Islet of Langerhans (tissue), 1 donor: ENCODE measurements around the gene PHF13.
"Not testable (repeated sequence)": the region's sequence is repeated elsewhere in the genome, so short reads cannot be mapped to it uniquely, and the experiment has no call there.

ENCODE experiments used
- FAIRE-seq: peaks from one replicate; lab custom pipeline; 2011; peaks lifted over from hg19 to GRCh38; lab: Jason Lieb, UNC

PHF13 gene

GRCh38 chr1:6587261-6588005 lies 26.1 kb upstream of the PHF13 start:
- no peak for FAIRE-seq

- no peak for FAIRE-seq
Observed at GRCh38 chr1:6588128-6588892, 25.2 kb upstream of the PHF13 start.

- FAIRE-seq, result no peak
Observed at GRCh38 chr1:6588893-6589520, 24.5 kb upstream of the PHF13 start.

GRCh38 chr1:6590046-6590445 lies 23.5 kb upstream of the PHF13 start:
- no peak for FAIRE-seq

GRCh38 chr1:6591222-6591621 lies 22.3 kb upstream of the PHF13 start:
- no peak for FAIRE-seq

GRCh38 chr1:6591644-6592043 lies 21.9 kb upstream of the PHF13 start:
- FAIRE-seq, result no peak

- no peak for FAIRE-seq
Observed at GRCh38 chr1:6592441-6592840, 21.1 kb upstream of the PHF13 start.

- no peak for FAIRE-seq
Observed at GRCh38 chr1:6592865-6593593, 20.5 kb upstream of the PHF13 start.

DNA sequence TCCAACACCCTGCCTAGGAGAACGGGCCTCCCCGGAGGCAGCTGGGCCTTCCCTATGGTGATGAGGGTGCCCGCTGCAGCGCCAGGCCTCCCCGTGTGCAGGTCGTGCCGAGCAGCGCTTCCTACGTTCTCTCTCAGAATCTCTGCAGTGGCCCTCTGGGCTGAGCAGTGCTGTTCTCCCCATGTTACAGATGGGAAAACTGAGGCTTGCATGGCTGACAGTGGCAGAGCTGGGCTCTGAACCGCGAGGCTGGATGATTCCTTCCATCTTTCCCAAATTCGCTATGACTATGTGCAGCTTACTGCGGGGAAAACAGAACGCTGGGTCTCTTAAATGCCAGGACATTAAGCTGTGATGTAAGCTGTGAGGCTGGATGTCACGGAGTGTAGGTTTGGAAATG lies 19.7 kb upstream of the PHF13 start:
- no peak for FAIRE-seq

DNA sequence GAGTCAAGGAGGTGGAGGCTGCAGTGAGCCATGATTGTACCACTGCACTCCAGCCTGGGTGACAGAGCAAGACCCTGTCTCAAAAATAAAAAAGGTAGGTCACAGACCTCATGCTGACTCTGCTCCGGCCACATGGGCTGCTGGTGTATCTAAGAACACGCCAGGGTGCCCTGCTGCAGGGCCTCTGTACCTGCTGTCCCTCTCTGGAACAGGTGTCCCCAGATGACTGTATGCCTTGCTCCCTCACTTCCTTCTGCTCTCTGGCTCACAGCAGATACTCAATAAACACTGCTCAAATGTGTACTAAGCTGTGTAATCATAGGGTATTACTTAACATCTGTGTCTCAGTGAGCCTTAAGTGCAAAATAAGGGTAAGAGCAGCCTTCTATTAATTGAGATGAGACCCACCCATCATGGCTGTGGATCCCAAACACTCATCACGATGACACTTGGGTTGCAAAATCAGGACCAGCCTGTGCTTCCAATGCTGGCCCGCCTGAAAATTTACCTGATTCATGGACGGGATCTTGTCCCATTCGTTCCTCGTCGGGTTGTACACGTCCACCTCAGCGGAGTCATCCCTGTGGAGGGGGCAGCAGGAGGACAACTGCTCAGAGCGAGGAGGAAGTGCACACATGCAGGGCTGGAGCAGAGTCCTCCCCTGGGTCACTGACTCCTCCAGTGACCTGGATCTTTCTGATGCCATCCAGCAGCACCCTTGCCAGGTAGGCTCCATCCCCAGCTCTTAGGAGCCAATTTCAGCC lies 18.4 kb upstream of the PHF13 start:
- FAIRE-seq, result no peak

DNA sequence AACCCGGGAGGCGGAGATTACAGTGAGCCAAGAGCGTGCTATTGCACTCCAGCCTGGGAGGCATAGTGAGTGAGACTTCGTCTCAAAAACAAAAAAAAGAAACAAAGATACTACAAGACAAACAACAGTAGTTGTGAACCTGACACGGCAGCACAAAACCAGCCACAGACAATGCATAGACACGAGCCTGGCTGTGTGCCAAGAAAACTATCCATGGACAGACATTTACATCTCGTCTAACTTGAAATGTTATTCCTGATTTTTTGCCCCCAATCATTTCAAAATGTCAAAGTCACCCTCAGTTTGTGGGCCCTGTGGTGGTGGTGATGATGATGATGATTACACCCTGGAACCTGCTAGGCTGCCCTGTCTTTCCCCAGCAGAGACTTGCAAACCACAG lies 17.2 kb upstream of the PHF13 start:
- no peak for FAIRE-seq

- FAIRE-seq, result no peak
Observed at GRCh38 chr1:6596886-6597776, 16.4 kb upstream of the PHF13 start.

DNA sequence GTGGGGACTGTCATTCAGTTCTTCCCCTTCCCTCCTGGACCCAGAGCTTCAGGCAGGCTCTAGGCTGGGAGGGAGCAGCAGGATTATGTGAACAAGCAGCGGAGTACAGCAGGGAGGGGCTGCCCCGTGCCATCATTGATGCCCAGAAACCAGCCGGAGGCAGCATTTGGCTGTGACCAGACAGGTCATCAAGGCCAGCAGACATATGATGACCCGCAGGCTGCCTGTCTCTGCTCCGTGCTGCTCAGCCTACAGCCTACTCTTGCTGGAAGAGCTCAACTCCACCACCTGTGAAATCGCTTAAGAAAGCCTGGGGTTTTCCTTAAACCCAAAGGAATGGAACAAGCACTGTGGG lies 15.8 kb upstream of the PHF13 start:
- FAIRE-seq, result no peak

- no peak for FAIRE-seq
Observed at GRCh38 chr1:6599141-6599975, 14.2 kb upstream of the PHF13 start.

DNA sequence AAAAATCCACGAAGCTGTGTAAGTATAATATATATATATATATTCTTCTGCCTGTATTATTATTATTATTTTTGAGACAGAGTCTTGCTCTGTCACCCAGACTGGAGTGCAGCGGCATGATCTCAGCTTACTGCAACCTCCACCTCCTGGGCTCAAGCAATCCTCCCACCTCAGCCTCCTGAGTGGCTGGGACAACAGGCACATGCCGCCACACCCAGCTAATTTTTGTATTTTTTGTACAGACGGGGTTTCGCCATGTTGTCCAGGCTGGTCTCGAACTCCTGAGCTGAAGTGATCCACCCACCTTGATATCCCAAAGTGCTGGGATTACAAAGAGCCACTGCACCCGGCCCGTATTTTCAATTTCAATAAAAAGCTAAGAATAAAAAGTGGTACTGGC lies 13.5 kb upstream of the PHF13 start:
- not testable (repeated sequence) for FAIRE-seq

DNA sequence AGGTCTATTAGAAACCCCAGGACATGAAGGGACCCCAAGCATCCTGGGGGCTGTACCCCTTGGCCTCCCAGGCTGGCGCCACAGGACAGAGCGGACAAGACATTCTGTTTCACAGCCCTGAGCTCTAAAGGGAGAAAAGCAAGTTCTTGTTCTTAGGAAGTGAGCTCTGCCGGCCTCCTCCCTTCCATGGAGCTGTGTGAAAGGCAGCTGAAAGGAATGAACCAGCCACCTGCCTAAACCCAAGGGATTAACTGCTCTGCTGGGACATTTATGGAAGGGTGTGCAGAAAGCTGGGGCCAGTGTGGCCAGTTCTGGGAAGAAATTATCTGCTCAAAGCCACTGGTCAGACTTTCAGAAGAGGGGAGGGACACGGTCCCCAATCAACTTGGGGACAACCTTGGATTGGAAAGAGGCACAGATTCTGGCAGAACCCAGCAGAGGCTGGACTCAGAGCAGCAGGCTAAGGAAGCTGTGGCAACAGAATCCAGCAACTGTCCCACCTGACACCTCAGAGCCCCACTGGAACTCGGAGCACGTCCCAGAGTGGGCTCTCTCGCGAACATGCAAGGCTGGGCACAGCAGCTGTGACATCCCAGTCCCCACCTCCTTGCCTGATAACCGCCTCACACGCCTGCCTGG lies 13.0 kb upstream of the PHF13 start:
- no peak for FAIRE-seq

- no peak for FAIRE-seq
Observed at GRCh38 chr1:6601049-6601922, 12.2 kb upstream of the PHF13 start.

- FAIRE-seq, result no peak
Observed at GRCh38 chr1:6601923-6602668, 11.4 kb upstream of the PHF13 start.
